Activated CD4-positive, CD25-positive, alpha-beta regulatory T cell treated with anti-CD3 and anti-CD28 coated beads, Interleukin-2, amount 50 U/mL, for 72 hours (primary cell): ENCODE data around the gene OPN5.

Experiments
- DNase-seq: peaks from one replicate; pipeline ENCODE4 v3.0.0; 2021

Gene OPN5

DNA sequence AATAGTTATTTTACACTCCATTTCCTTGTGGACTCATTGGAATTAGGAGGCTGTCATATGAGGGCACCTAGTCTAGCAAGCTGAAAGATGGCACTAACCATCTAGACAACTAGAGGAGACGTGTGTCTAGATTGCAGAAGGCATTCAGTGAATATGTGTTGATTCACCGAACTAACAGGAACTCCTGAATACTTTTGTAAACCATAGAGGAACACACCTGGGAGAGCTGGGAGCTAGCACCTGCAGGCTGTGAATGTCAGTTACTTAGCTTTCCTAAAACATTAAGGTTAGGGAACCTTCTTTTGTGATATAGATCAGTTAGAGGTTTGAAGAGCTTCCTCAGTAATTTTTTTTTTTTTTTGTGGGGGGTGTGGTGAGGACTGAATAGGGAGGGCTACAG is 7.7 kb downstream of the OPN5 start:
- no peak for DNase-seq

DNA sequence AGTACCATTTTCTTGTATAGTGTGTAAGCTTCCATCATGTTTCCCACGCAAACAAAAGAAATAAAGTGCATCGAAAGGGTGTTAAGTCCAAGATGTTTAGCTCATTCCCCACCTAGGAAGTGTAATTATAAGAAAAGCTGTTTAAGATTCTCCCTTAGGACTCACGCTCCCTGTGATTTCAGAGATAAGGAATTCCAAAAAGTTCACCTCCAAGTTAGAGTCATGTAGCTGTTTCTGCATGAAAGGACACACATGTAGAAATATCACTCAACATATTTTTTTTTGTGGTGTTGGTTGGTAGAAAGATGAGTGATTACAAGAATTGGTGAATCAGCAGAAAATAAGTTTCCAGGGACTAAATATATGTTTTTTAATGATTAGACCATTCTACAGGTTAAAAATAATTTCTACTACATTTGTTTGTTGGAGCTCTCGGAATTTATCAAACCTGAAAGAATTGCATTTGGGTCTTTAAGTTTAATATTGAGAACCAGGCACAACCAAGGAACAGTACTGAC is 10.4 kb downstream of the OPN5 start:
- no peak for DNase-seq

DNA sequence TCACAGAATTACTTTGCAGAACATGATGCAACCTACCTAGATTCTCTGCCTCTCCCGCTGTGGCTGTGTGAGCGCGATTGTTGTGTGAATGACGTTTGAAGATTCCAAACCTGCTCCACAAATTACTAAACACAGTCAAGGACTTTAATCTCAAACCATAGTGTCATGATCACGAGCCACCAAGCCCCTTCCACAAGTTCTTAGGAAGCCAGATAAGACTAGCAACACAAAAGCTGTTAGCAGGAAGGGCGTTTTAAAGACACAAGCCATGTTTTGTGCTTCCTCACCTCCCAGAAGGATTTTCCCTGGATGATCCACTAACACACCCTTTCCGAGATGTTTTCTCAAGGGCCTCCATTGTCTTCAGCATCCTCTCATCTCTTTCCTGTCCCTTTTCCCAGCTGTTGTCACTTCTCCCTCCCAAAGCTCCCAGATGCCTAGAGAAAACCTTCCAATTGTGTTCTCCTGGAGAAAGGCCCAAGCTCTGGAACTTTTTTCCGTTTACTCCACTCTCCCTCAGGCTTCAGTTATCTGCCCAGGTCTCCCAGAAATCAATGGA is 12.8 kb downstream of the OPN5 start:
- no peak for DNase-seq

DNA sequence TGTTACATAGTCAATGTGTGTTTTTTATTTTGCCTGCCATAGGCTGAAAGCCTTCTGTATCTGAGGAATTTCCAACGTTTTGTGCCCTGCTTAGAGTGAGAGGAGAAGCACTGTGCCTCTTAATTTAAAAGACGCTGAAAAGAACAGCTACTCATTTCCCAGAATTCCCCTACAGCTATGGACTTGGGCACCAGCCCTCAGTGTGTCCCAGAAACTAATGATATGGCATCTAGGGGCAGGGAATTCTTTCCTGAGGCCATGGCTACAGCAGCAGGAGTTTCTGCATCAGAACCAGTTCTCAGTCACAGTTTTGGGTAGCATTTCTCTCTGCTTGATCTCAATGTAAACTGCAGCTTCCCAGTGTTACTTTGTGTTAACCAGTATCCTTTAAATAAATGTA is 20.2 kb downstream of the OPN5 start:
- DNase-seq = no peak

DNA sequence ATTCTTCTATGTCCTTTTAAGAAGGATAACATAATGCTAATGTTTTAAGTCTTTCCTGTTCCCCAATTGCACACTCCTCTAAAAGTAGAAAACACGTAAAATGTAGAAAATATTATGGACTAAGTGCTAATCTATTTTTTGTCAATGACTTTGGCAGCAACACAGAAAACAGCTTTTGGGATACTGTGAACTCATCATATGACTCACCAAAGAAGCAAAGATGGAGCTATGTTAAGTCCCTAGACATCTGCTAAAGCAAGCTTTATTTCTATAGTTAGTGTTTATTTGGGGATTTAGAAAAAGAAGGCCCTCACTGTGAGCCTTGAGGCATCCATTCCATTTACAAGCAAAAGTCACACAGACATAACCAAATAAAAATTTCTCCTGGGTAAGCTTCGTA is 23.0 kb downstream of the OPN5 start:
- DNase-seq = no peak

DNA sequence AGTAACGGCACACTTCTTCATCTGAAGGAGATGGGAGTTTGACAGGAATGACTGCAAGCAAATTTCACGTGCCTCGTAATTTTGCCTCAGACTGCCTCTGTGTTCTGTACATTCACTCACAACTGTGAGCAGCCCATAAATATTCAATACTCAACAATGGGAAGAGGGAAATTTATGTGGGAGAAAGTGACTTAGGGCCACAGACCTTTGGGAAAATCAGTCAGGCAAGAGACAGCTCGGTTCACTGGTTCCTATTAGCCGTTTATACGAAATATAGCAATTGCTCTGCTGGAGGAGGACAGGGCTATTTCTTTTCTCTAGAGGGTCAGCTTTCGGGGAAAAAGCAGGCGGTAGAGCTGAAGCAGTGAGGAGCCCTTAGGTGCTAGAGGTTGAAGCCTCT is 28.0 kb downstream of the OPN5 start:
- no peak for DNase-seq

DNA sequence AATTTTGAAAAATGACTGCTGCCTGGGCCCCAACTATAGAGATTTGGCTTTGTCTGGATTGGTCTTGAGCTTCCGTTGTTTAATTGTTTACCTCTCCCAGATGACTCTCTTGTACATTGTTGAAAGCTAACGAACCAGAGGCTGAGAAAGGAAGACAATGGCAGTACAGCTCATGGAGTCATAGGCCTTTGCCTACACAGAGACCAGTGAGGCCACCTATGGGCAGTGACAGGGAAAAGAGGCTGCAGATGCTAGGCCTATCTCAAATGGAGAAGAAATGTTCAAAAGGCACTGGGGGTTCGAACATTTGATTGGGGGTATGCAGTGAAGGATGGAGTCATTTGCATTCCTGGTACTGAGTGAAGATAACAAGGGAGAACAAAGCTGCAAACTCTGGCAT is 29.1 kb downstream of the OPN5 start:
- no peak for DNase-seq

DNA sequence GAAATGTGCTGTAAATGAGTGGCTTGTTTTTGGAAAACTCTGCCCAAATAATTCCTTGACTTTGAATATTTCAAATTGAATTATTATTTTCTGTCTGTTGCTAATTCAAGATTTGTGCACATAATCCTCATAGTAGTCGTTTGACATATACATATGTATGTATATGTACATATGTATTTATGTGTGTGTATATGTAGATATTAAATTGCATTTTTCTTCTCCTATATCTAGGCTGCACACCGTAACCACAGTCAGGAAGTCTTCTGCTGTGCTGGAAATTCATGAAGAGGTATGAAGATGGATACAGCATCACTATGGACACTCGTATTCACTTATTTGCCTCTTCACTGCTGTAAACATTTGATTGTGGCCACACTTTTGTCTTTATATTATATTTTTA is 29.6 kb downstream of the OPN5 start:
- DNase-seq = no peak

DNA sequence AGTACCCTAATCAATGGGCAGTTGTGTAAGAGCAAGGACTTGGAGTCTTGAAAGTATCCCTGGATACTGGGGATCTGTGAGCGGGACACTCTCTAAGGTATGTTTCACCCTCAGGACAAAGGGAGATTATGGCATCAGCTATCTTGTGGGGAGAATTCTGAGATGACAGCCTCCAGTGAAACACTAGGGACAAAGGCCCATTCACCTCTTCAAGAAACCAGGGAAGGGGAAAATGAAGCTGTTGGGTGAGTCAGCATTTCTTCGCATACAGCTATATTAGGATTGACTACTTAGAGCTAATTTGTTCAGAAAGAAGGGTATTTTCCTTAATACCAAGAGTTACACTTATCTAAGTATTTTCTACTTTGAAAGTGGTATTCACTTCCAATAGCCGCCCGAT is 35.9 kb downstream of the OPN5 start:
- no peak for DNase-seq

DNA sequence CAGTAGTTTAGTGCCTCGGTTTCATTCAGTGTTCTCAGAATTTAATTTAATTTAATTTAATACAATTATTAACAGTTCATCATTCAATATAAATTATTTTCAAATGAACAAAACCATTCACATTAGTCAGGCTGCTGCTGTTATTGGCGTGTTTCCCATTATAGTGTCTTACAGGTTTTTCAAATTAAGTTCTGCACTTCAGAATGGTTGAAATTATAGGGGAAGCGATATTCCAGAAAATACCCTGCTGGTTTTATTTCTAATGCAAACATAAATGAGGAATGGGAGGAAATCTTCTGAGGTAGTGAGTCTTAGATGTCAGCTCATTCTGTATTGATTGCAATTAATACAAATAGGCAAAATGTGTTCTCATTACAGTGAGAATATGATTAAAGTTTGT is 37.6 kb downstream of the OPN5 start:
- DNase-seq = no peak

DNA sequence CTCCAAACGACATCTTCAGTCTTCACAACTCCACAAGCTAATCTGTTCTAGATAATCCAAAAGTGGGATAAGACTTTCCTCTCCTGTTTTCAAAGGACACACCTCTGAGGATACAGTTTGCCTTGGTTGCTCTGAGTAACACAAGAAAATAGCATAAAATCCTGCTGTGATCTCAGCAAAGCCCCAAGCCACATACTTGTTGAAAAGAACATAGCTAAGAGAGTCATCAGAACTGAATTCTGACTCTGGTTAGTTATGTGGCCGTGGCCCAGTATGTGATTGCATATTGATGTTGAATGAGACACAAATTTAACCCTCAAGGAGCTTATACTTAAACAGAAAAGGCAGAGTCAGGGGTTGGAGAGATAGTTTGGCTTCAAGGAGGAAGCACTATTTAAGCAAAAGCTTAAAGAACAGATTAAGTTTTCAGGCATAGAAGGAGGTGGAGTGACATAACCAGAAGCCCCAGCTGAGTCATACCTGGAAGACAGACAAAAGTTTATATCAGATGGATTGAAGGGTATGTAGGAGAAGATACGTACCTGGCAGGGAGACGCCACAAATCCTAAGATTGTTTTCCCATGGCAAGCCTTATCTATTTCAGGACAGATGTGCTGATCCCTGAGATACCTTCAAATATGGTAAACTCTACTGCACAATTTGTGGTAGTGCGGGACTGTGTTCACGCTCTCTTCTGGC is 41.2 kb downstream of the OPN5 start:
- DNase-seq = no peak

DNA sequence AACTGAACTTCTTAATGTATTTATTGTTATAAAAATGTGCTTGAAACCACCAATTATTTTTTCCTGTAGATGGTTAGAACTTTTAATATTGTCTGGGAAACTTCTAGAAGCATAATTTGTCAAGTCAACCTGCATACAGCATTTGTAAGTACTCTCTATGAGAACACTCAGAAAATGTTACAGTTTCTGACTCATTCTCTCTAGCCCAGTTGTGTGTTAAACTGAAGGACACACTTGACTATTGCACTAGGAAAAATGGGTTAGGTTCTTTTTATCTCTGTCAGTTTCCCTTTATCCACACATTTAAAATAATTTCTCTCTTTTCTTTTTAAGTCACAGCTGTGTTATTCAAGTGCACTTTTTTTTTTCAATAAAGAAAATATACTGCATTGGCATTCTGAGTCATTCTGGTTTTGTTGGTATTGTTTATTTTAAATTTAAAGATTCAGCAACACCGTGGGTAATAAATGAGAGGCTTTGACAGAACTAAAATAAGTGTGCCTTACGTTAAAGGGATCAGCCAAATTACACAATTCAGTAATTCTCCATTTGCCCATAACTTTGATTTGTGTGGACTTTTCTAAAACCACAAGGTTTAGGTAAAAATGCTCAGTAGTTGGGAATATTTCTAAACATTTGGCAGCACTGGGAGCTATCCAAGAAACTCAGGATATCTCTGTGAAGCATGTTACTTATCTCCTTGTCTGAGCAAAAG is 50.7 kb downstream of the OPN5 start:
- DNase-seq = no peak

DNA sequence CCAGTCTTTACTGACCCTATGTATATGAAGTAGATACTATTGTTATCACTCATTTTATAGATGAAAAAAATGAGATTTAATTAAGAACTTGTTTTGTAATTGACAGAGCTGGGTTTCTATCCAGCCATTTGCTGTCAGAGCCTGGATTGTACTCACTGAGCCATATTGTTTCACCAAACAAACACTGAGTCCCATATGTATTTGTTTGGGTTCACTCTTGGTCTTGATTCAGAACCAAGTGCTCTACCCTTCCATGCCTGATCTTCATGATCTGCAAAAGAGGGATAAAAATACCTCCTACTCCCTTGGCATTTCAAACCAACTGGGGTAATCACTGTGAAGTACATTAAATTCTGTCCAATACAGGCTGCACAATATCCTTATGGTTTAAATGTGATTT is 52.4 kb downstream of the OPN5 start:
- DNase-seq = no peak

DNA sequence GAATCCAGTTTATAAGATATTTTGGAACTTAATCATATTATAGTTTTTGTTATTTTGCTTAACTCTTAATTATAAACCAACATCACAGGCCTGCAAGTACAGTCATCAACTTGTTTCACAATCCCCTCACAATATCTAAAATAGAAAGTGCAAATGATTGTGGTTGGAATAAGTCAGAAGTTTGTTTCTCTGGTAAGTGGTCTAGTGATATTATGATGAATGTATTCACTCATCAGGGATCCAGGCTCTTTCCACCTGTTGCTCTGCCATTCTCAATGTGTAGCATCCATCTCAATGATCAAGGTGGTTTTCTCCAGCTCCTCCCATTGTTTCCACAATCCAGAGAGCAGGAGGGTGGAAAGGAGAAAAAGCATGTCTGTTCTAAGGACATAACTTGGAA is 54.2 kb downstream of the OPN5 start:
- DNase-seq = no peak

DNA sequence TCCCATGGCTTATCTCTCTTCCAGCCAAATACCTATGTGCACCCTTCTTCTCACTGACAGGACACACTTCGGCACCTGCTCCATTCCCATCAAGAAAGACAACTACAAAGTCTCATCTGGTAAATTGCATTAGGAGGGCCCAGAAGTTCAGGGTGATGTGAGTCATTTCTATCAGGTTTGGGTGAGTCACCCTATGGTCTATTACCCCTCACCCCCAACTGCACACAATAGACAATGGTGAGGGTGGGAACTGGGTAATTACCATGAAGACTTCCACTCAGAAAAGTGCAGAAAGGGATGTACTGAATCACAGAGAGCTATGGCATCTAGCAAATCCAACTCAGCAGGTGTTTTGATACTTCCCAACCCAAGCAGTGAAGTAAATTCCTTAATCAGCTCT is 54.8 kb downstream of the OPN5 start:
- no peak for DNase-seq

DNA sequence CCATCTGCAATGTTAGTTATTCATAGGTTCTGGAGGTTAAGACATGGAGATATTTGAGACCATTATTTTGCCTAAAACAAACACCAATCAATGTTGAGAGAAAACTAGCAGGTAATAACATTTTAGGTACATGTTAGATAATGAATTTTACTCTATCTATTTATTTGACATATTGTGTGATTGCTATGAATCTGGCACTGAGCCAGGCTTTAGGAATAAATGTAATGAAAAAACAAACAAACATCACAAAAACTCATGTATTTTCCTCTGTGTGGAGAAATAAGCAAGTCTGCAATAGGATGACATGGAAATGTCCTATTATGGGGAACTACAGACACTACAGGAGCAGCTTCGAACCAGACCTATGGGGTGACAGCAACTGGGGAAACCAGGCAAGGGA is 57.8 kb downstream of the OPN5 start:
- no peak for DNase-seq

DNA sequence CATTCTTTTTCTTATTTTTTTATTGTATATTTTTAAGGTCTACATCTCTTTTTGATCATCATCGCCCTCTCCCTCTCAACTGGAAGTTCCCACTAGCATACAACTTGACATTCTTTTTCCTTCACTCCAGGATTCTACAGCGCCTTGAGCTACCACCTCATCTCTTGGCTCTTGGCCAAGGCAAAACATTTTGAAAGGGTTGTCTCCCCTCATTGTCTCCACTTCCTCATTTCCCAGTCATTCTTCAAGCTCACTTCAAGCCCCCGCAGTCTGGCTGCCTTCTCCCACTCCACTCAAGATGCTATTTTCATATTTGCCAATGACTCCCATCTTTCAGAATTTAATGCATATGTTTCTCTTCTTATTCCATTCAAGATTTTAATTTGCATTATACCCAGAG is 63.0 kb downstream of the OPN5 start:
- DNase-seq = no peak

DNA sequence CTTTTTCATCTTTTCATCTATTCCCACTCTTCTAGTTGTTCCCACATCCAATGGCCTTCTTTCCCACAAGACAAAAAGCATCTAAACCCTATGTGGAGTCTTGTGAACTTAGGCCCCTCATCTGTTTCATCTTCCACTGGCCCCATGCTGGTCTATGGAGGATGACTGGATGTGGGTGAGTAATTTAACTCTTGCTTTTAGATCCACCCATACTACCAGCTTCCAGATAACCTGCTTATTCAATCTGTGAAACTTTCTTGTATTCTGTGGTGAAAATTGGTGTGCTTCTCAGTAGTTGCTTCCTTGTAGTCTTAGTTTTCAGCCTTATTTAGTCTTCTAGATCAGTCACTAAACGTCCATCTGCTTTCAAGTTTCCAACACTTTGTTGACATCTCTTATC is 64.9 kb downstream of the OPN5 start:
- DNase-seq = no peak

DNA sequence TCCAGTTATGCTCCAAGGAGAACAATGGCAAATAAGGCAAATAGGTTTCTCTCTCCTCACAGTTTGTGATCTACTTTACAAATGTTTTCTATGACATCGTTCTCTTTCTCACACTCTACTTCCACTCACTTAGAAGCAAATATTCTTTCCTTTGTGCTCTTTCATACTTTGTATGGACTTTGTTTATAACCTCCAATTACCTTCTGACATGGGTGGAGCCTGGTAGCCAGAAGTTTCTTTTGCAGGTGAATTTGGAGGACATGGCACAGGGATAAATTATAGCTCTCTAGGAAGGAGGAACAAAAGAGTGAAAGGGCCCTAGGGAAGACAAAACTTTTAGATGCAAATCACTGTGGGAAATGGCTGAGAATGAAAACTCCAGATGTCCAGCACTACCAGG is 69.3 kb downstream of the OPN5 start:
- no peak for DNase-seq

DNA sequence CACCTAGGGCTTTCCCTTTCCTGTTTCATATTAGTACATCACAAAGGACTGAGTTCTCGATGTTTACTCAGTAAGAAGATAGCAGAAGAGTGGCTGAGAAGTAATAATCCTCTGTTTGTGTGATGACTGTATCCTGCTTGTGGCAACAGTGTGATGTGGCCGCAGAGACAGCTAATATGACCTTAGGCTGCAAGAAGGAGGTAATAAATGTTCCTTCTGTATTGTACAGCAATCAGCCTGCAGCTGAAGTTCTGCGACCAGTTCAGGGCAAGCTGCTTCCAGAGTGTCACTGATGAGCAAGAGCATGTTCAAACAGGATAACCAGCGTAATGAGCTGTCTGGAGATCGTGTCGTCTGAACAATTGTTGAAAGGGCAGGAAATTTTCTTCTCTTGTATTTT is 70.9 kb downstream of the OPN5 start:
- no peak for DNase-seq

DNA sequence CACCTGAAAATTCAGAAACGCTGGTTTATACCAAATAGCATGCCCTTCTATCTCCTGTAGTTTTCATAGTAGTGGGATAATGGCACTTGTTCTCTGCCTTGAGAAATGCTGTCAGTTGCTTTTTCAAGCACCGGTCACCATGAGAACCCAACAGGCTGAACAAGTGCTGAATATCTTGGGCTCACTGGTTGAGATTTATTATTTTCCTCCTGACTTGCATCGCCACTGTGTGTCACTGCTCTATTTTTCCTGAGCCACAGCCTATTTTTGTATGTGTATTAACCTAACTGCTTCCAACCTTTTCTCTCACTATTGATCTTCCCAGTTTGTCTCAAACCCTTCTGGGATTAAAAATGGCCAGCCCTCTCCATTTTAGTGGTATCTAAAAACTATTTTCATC is 71.9 kb downstream of the OPN5 start:
- no peak for DNase-seq

DNA sequence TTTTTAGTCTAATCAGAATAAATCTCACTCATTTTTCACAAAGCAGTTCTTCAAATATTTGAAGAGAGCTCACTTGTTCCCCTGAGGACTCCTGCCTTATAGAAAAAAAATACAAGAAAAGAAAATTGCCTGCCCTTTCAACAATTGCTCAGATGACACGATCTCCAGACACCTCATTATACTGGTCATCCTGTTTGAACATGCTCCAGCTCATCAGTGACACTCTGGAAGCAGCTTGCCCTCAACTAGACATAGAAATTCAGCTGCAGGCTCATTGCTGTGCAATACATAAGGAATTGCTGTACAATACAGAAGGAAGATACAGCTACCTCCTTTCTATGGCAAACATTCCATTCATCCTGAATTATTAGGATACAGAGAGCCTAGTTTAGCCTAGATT is 73.1 kb downstream of the OPN5 start:
- DNase-seq = no peak

DNA sequence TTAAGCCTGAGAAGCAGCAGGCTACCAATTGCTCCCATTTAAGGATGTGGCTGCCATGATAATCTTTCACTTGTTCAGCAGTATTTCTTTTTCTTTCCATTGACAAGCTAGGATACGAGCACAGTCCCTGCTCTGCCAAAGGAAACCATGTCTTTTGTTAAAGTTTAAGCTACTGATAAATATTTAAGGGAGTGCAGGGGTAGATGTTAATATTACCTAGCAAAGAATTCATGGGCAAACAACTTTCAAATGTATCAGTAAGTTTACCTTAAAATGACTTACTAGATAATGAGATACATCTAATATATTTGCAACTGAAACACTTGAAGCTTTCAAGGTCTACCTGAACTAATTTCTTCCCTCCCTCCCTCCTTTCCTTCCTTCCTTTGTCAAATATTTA is 77.3 kb downstream of the OPN5 start:
- no peak for DNase-seq

DNA sequence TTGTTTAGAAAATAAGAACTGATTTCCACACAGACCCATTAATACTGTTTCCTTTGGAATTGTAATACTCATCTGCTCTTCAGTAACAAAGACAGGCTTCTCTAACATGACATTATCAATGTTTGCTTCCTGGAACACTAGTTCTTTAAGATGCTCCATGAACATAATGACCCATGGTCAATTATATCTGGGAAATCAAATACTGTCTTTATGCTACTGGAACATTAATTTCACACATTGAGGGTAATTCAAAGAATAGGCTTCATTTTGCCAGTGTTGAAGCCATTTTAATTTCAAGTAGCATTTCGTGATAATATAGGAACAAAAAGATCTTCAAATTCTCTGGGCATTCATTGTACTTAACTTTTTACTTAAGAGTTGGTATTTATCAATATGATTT is 80.9 kb downstream of the OPN5 start:
- DNase-seq = no peak

DNA sequence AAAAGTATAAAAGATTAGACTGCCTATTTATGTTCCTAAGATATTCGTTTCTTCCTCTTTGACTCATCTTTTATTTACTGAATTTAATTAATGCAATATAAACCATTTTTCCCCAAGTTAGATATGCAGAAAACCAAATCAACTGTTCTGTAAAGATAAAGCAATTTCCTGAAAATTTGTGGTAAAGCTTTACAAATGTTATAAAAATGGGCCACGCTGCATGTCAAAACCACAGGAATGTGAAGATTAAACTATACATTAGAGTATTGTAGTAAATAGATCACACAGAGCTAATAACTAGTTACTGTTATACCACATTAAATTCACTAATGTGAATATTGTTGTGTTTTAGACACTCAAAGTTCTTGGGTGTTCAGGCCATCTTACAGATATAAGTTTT is 83.4 kb downstream of the OPN5 start:
- no peak for DNase-seq
